BJ (cell line): Measurements from ENCODE around the gene RAD51. TPM values are rescaled to one million over a fixed set of nuclear protein-coding genes. Genes with fewer than 3 reads are reported as not detected.

Experiments used
- CTCF ChIA-PET: fragments of 350-600 bp; formaldehyde crosslinking; extraction: SDS; loops from one replicate; lab custom pipeline; 2021; ENCODE audit warnings: antibody characterized with exemption, inconsistent platforms; lab: Yijun Ruan, JAX
- POLR2A ChIA-PET: fragments of 300-600 bp; sonication (Branson Sonifier 250); formaldehyde crosslinking; extraction: SDS; loops from one replicate; lab custom pipeline; 2021; ENCODE audit warnings: antibody characterized with exemption; lab: Charles Lee
- DNase-seq: peaks from one replicate; pipeline ENCODE4 v3.0.0-alpha.2; 2011; ENCODE audit warnings: low read depth
- H3K27me3 ChIP-seq: 2 replicates; pipeline ENCODE4 v1.6.0; 2011; ENCODE audit warnings: low read length; ENCODE audit not compliant: control insufficient read depth, insufficient read depth
- H3K36me3 ChIP-seq: 2 replicates; pipeline ENCODE4 v1.5.1; 2011; ENCODE audit warnings: low read length; ENCODE audit not compliant: control insufficient read depth, insufficient read depth
- H3K4me3 ChIP-seq: 2 replicates; pipeline ENCODE4 v1.5.1; 2011; ENCODE audit warnings: low read depth, mild to moderate bottlenecking, control low read depth, low read length
- polyA plus RNA-seq: library from polyadenylated mRNA; depleted of rRNA; stranded (reverse); fragments of >200 nt; gene quantifications from 2 replicates; pipeline ENCODE4 v1.2.3, GENCODE V29; 2011
- TF ChIP-seq, protein P1 (sequence below): IDR thresholded peaks from 2 replicates; pipeline ENCODE4 v1.5.1; 2011; ENCODE audit warnings: low read depth, mild to moderate bottlenecking, control low read depth, inconsistent platforms, low read length, moderate library complexity; ENCODE audit not compliant: insufficient read depth

Gene RAD51
- polyA plus RNA-seq, 1 experiment, result 8.9 TPM

DNA sequence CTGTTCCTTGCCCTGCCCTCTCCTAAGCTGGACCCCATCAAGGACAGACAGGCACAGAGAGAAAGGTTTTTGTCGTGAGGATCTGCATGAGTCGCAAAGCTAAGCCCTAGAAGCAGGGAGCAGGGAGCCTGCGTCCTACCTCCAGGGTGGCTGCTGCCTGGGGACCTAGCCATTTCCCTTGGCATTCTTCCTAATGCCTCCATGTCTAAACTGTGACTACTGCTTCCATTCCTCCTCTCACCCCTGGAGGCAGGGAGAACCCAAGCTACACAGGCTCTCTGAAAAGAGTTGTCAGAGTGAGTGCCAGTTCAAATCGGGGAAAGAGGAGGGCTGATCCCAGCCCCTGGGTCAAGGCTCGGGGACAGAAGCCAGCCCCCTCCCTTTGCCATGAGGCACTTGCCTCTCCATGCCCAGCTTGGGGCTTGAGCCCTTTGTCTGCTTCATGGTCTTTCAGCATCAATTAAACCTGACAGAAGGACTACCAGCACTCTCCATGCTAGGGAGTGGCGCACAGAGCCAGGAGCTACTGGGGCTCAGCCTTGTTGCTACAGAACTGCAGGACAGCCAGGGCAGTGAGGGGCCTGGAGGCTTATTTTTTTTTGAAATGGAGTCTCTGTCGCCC lies 71.3 kb downstream of the RAD51 start:
- CTCF ChIA-PET, result interaction anchor here (0.6 to 1.2 kb wide), 3 partner anchors 91 to 566 kb away, joined by 3 to 6 read pairs (median 4); partner anchors contain the start of gene NUSAP1
- no peak for DNase-seq
- Histone ChIP-seq H3K4me3 (no peak overlapping the region), H3K36me3 (peaks cover 6% of the 10 kb centered on the region; the same call in 1 of the 2 replicates), H3K27me3 (no peaks in the 10 kb centered on the region)
- TF ChIP-seq, protein P1, sequence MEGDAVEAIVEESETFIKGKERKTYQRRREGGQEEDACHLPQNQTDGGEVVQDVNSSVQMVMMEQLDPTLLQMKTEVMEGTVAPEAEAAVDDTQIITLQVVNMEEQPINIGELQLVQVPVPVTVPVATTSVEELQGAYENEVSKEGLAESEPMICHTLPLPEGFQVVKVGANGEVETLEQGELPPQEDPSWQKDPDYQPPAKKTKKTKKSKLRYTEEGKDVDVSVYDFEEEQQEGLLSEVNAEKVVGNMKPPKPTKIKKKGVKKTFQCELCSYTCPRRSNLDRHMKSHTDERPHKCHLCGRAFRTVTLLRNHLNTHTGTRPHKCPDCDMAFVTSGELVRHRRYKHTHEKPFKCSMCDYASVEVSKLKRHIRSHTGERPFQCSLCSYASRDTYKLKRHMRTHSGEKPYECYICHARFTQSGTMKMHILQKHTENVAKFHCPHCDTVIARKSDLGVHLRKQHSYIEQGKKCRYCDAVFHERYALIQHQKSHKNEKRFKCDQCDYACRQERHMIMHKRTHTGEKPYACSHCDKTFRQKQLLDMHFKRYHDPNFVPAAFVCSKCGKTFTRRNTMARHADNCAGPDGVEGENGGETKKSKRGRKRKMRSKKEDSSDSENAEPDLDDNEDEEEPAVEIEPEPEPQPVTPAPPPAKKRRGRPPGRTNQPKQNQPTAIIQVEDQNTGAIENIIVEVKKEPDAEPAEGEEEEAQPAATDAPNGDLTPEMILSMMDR, result no peak
- POLR2A ChIA-PET, result no interaction called here

DNA sequence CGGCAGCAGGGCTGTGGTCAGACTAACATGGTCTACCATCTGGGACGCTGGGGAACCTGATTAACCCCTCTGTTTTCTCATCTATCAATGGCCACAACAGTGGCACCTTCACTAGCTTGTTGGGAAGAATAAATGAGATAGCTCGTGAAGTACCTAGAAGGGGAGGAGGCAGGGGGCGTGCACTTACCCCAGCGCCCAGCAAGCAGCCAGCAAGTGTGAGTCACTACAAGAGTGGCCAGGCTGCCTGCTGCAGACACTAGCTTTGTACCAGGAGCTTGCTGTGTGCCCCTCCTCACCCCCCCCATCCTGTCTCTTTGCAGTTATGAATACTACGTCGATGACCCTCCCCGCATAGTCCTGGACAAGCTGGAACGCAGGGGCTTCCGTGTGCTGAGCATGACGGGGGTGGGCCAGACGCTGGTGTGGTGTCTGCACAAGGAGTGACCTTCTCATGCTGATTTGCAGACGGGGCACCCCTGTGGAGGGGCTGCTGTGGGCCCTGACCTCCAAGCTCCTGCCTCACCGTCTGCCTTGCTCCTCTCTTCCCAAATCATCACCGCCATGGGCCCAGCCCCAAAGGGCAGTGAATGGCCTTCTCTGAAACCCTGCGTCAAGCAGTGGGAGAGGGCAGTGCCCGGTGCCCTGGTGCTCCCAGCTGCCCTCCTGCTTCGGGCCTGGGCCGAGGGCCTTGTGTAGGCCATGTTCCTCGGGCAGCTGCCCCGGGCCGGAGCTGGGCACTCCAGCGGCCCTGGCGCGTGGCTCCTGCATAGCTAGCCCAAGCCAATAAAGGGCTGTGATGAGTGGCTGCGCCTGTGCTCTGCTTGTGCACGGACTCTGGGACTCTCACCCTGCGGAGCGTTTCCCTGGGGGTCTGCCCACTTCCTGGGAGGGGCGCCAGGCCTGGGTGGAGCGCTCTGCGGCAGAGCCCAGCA lies 72.2 kb downstream of the RAD51 start:
- H3K4me3 ChIP-seq, result no peak overlapping the region
- TF ChIP-seq, protein P1, result no peak
- ChIA-PET POLR2A (no interaction called here), CTCF (interaction anchor here (1.0 kb wide), 1 partner anchor 91 kb away, joined by 3 read pairs; no protein-coding TSS in a partner anchor)
- H3K36me3 ChIP-seq, result peaks cover 6% of the 10 kb centered on the region; the same call in 1 of the 2 replicates
- no peaks in the 10 kb centered on the region for H3K27me3 ChIP-seq
- no peak for DNase-seq

DNA sequence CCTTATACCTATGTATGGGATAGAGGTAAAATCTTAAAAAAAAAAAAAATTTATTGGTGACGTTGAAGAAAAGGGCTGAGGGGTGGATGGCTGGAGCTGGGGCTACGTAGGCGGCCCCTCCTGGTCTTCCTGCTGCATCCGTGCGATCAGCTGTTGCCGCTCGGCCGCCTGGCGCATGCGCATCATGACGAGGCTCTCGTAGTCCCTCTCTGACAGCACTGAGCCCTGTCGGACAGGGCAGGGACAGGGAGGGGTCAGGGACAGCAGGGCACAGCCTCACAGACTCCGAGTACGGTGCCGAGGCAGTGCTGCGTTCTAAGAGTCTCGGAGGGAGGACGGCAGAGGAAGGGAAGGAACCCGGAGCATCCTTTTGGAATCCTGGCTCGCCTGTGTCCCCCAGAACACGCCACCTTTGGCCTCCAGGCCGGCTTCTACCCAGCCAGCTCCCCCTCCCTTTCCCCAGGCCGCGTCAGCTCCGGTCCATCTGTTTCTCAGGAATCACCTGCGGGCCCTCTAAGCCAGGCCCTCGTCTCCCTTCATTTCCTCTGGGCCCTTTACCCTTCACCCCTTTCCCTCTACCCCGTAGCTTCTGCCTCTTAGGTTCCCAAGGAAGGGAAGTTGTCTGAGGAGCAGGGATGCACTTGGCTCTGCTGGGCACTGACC lies 73.0 kb downstream of the RAD51 start:
- Histone ChIP-seq H3K27me3 (no peaks in the 10 kb centered on the region), H3K36me3 (peaks cover 10% of the 10 kb centered on the region), H3K4me3 (no peak overlapping the region)
- TF ChIP-seq, protein P1, result no peak
- CTCF ChIA-PET, result interaction anchor here (1.0 kb wide), 2 partner anchors 21 to 90 kb away, joined by 3 to 4 read pairs; no protein-coding TSS in a partner anchor
- DNase-seq, result no peak
- POLR2A ChIA-PET, result no interaction called here

- ChIA-PET CTCF (interaction anchor here (1.0 kb wide), 2 partner anchors 22 to 89 kb away, joined by 3 to 4 read pairs; no protein-coding TSS in a partner anchor), POLR2A (no interaction called here)
- Histone ChIP-seq H3K36me3 (peaks cover 12% of the 10 kb centered on the region), H3K4me3 (no peak overlapping the region), H3K27me3 (no peaks in the 10 kb centered on the region)
- TF ChIP-seq, protein P1, result no peak
- no peak for DNase-seq
Measured at GRCh38 chr15:40768521-40769273, 73.7 kb downstream of the RAD51 start.
